Mesodermal cell (in vitro differentiated cells): Measurements from ENCODE around the gene MACROD1.

Source experiments
- H3K27ac ChIP-seq: 2 replicates; pipeline ENCODE4 v1.7.0; 2013; ENCODE audit warnings: mild to moderate bottlenecking, low read depth, low read length, moderate library complexity; ENCODE audit not compliant: severe bottlenecking
- H3K36me3 ChIP-seq: 2 replicates; pipeline ENCODE4 v1.7.1; 2013; ENCODE audit warnings: mild to moderate bottlenecking, low read length, moderate library complexity; ENCODE audit not compliant: control insufficient read depth, insufficient read depth
- H3K4me1 ChIP-seq: one replicate; pipeline ENCODE4 v1.7.1; 2013; ENCODE audit warnings: mild to moderate bottlenecking, low read length; ENCODE audit not compliant: insufficient read depth, control insufficient read depth, poor library complexity, severe bottlenecking
- H3K4me3 ChIP-seq: 2 replicates; pipeline ENCODE4 v1.7.0; 2013; ENCODE audit warnings: low read length, control low read depth, mild to moderate bottlenecking; ENCODE audit not compliant: insufficient read depth, poor library complexity, severe bottlenecking; ENCODE audit errors: extremely low read depth
- H3K9me3 ChIP-seq: 2 replicates; pipeline ENCODE4 v1.7.1; 2013; ENCODE audit warnings: mild to moderate bottlenecking, low read length, moderate library complexity; ENCODE audit not compliant: control insufficient read depth
- WGBS, 2 experiments: methylation state at CpG; one replicate each; pipeline ENCODE4 v1.1.5; 2013; ENCODE audit warnings: missing lambda C conversion rate in 2 of 2; ENCODE audit not compliant: insufficient coverage in 2 of 2; 5-methylcytosine and 5-hydroxymethylcytosine counted together

Gene MACROD1

GRCh38 chr11:64078905-64079304 lies 87.0 kb downstream of the MACROD1 start:
- Histone ChIP-seq H3K4me1 (no peaks in the 10 kb centered on the region), H3K9me3 (no peaks in the 10 kb centered on the region), H3K36me3 (no peaks in the 10 kb centered on the region), H3K4me3 (no peak overlapping the region), H3K27ac (no peak overlapping the region)
- 84 to 87% methylated on average over 11 to 12 of the region's 13 CpGs for WGBS, 2 experiments

DNA sequence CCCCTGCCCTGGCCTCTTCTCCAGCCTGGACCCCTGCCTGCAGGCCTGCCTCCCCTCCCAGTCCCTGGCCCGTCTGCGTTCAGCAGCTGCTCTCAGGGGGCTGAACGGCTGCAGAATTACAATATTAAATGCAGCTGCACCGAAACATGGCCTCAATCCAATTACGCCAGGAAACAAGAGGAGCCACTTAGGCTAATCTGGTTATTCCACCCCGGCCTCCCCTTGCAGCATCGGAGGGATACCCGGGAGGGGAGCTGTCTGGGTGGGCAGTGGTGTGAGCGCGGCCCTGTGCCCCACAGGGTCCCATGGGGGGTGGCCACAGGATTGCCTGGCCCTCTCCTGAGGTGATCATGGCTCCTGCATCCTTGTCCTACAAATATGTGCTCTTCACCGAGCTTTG lies 87.6 kb downstream of the MACROD1 start:
- Histone ChIP-seq H3K27ac (no peak overlapping the region), H3K4me1 (no peaks in the 10 kb centered on the region), H3K4me3 (no peak overlapping the region), H3K36me3 (no peaks in the 10 kb centered on the region), H3K9me3 (no peaks in the 10 kb centered on the region)
- 84 to 91% methylated on average over 7 to 8 of the region's 11 CpGs for WGBS, 2 experiments

GRCh38 chr11:64077607-64078006 lies 88.3 kb downstream of the MACROD1 start:
- Histone ChIP-seq H3K4me1 (no peaks in the 10 kb centered on the region), H3K27ac (no peak overlapping the region), H3K4me3 (no peak overlapping the region), H3K9me3 (no peaks in the 10 kb centered on the region), H3K36me3 (no peaks in the 10 kb centered on the region)
- WGBS, 2 experiments = 86 to 87% methylated on average over 7 to 12 of the region's 12 CpGs

DNA sequence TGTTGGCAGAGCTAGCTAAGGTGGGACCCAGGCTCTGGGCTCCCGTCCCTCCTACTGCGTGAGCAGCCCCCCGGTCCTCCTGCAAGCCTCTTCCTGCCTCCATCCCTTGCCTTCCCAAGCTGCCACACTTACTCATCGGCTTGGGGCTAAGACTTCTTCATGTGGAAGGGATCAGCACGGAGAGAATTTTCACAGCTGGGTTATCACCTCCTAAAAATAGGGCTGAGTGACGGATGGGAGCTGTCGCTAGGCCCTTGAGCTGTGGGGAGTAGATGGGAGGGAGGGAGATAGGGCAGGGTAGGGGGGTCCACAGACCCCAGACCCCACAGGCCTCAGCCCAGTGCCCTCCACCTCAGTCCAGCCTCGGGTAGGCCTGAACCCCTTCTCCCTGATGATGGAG lies 89.2 kb downstream of the MACROD1 start:
- Histone ChIP-seq H3K4me1 (no peaks in the 10 kb centered on the region), H3K4me3 (no peak overlapping the region)
- 80 to 83% methylated on average over 2 to 7 of the region's 8 CpGs for WGBS, 2 experiments

GRCh38 chr11:64074239-64074638 lies 91.7 kb downstream of the MACROD1 start:
- Histone ChIP-seq H3K4me3 (no peak overlapping the region), H3K27ac (no peak overlapping the region), H3K36me3 (no peaks in the 10 kb centered on the region), H3K4me1 (no peaks in the 10 kb centered on the region), H3K9me3 (no peaks in the 10 kb centered on the region)
- WGBS, 2 experiments = 80 to 81% methylated on average over 8 to 9 of the region's 10 CpGs

More for the DNA sequence above, 89.2 kb downstream of the MACROD1 start:
- H3K27ac ChIP-seq = no peak overlapping the region
- H3K9me3 ChIP-seq = no peaks in the 10 kb centered on the region
- H3K36me3 ChIP-seq = no peaks in the 10 kb centered on the region

DNA sequence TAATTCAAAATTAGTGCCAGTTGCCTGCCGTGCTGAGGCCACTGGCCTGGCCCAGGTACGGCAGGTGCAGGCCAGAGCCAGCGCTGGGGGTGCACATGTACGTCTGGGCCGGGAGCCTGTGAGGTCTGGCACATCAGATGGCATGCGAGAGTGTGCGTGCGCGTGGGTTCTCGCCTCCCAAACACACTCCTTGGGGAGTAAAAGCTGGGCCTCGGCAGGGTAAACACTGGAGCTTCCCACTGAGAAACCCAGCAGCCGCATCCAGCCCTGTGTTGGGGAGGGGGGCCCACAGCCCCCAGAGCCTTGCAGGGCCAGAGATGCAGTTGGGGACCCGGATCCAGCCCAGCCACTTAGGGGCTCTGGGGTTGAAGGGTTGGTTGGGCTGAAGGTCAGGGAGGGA lies 92.4 kb downstream of the MACROD1 start:
- no peaks in the 10 kb centered on the region for H3K36me3 ChIP-seq
- H3K4me1 ChIP-seq = no peaks in the 10 kb centered on the region
- no peak overlapping the region for H3K4me3 ChIP-seq
- WGBS, 2 experiments = 78 to 84% methylated on average over 6 to 9 of the region's 13 CpGs
- H3K9me3 ChIP-seq = no peaks in the 10 kb centered on the region
- H3K27ac ChIP-seq = no peak overlapping the region

DNA sequence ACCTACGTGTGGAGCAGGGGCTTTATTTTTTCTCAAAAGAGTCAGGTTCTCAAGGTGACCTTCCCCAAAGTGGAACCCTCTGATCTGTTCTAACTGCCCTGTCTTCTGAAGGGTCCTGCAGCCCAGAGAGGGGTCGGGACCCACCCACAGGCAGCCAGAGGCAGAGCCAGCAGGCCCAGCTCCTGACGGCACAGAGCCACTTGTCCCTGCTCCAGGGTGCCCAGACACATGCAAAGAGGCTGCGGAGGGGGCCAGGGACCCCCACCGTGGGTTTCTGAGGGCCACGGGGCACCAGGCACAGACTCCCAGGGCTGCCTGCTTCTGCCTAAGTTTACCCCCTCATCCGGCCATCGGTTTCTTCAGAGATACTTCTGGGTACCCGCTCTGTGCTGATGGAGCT lies 93.0 kb downstream of the MACROD1 start:
- 85 to 91% methylated on average over 9 of the region's 9 CpGs for WGBS, 2 experiments
- Histone ChIP-seq H3K4me3 (no peak overlapping the region), H3K36me3 (no peaks in the 10 kb centered on the region), H3K4me1 (no peaks in the 10 kb centered on the region), H3K9me3 (no peaks in the 10 kb centered on the region), H3K27ac (no peak overlapping the region)

DNA sequence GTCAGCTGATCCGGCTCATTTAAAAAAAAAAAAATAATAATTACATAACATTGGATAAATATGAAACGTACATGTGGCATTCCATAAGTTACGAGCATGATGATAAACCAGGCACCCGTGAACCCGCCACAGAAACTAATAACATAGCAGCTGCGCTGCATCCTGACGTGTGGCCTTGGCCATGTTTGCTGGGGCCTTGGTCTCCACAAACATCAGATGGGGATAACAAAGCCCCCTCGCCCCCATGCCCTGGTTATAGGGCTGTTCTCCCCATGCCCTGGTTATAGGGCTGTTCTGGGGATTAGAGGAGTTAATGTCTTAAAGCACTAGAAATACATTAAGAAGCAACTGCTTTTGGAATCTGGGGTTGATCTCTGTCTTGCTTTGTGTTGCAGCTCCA lies 93.5 kb downstream of the MACROD1 start:
- WGBS, 2 experiments = 83 to 95% methylated on average over 7 of the region's 8 CpGs
- no peak overlapping the region for H3K27ac ChIP-seq
- H3K36me3 ChIP-seq = no peaks in the 10 kb centered on the region
- H3K4me1 ChIP-seq = no peaks in the 10 kb centered on the region
- no peaks in the 10 kb centered on the region for H3K9me3 ChIP-seq
- no peak overlapping the region for H3K4me3 ChIP-seq

GRCh38 chr11:64071849-64072248 lies 94.1 kb downstream of the MACROD1 start:
- WGBS, 2 experiments = 94 to 95% methylated on average over 18 to 20 of the region's 20 CpGs
- no peak overlapping the region for H3K4me3 ChIP-seq
- H3K27ac ChIP-seq = no peak overlapping the region
- H3K36me3 ChIP-seq = no peaks in the 10 kb centered on the region
- no peaks in the 10 kb centered on the region for H3K9me3 ChIP-seq
- H3K4me1 ChIP-seq = no peaks in the 10 kb centered on the region

DNA sequence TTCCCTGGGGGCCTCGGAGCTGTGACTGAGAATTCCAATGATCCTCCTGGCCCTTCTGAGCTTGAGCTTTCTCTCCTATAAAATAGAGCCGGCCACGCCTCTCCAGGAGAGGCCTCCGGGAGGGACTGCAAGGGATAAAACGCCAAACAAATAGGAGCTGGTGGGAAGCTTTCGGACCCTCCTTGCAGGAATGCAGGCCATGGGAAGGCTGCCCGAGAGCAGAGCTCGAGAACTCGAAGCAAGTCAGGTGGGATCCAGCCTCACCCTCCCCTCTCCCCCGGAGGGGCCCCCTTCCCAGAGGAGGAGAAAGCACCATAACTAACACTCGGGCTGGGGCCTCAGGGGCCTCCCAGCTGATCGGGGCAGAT lies 95.6 kb downstream of the MACROD1 start:
- no peaks in the 10 kb centered on the region for H3K36me3 ChIP-seq
- no peak overlapping the region for H3K4me3 ChIP-seq
- H3K27ac ChIP-seq = no peak overlapping the region
- H3K9me3 ChIP-seq = no peaks in the 10 kb centered on the region
- 34 to 60% methylated on average over 4 to 7 of the region's 12 CpGs for WGBS, 2 experiments
- no peaks in the 10 kb centered on the region for H3K4me1 ChIP-seq

DNA sequence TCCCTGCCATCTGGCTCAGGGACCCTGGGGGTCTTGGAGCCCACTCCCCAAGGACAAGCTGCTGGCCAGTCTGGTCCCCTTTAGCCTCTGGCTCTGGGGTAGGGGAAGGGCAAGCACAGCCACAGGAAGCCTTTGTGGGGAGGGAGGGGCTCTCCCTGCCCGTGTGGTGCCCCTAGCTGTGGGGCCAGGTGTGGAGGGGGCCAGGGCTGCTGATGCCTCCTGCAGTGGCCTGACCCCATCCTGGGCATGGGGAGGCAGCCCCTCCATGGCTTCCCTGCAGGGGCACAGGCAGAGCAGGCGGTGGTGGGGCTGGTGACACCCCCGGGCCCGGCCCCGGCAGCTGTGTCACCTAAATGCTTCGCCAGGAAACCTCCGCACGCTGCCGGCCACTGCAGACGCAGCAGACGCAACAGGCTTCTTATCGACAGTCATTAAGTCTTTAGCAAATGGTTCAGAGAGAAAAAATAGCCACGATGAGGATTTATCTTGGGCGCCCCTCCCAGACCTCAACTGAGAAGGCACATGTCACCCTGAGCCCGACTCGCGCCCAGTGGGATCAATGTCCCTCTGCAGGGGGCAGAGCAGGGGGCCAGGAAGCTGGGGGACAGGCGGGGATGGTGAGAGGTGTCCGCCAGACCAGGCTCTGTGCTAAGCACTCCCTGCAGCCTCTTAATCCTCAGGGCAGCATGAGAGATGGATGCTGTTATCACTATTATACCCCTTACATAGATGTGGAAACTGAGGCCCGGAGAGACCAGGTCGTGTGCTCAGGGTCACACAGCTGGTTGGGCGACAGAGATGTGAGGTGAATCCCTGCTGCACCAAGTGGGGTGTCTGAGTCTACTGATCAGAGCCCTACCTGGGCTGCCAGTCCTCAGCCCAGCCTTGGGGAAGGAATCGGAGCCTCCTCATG lies 96.3 kb downstream of the MACROD1 start:
- Histone ChIP-seq H3K9me3 (no peaks in the 10 kb centered on the region), H3K4me1 (no peaks in the 10 kb centered on the region), H3K4me3 (no peak overlapping the region), H3K27ac (no peak overlapping the region), H3K36me3 (no peaks in the 10 kb centered on the region)
- 83 to 86% methylated on average over 16 to 20 of the region's 23 CpGs for WGBS, 2 experiments
